ENCODE data around the gene CERCAM.
"Not testable (repeated sequence)": the region's sequence is repeated elsewhere in the genome, so short reads cannot be mapped to it uniquely, and the experiment has no call there.

Gene CERCAM

DNA sequence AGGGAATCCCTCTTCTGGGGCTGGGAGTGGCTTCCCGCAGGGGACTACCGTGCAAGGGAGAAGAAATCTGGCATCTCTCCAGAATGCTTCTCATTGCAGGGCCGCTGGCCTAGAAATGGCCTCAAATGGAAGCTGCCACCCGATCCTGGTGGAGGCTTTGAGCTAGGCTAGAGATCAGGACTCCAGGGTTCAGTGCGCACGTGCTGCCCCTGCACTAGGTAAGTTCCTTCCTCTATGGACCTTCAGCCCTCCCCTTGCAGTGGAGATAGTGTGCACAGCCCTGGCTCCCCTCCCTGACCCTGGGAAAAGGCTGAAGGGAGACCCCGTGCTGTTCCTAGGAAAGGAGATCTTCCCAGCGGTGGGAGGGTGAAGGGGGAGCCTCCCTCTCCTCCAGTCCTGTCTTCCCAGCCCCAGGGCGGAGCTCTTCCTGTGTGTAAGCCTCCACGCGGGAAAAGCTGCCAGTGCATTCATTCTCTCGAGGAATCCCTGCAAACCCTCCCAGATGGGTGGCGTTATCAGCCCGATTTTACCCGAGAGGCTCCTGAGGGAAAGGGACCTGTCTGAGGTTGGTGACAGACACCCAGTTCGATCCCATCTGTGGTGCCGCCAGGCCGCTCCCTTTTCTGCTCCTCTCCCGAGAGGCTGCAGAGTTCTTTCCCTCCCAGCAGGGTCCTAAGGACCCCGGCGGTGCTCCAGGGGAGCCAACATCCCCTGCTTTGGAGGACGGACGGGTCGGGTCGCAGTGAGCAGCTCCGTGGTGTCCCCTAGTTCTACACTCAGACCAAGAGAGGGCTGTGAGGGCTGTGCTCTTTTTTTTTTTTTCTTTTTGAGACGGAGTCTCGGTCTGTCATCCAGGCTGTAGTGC lies 1.4 kb upstream of the CERCAM start:
- DNase-seq (ENCODE audit: low read depth): no peak

GRCh38 chr9:128420060-128420650 lies 502 bp upstream of the CERCAM start:
- peak; percentile 44 for DNase-seq (ENCODE audit: low read depth)

- no peak for DNase-seq (ENCODE audit: low read depth)
Measured at GRCh38 chr9:128421482-128421996, 882 bp downstream of the CERCAM start.

DNA sequence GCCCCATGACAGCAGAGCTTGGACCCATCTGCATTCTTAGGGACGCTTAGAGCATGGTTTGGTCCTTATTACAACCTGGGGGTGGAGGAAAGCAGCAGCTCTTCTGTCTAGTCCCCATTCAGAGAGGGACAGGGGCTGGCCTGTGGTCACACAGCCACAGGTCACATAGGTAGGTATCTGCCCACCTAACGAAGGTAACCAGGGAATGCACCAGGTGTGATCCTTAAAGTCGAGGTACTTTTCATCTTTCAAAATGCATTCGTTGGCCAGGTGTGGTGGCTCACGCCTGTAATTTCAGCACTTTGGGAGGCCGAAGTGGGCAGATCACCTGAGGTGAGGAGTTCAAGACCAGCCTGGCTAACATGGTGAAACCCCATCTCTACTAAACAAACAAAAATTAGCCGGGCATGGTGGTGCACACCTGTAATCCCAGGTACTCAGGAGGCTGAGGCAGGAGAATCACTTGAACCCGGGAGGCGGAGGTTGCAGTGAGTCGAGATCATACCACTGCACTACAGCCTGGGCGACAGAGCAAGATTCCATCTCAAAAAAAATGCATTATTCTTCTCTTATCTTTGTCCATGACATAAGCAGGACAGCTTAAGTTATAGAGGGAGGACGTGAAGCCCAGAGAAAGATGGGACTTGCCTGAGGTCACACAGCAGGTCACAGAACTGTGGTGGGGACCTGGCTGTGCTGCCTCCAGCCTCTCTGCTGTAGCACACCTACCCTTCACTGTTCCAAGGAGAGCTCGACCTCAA lies 1.5 kb downstream of the CERCAM start:
- DNase-seq (ENCODE audit: low read depth): not testable (repeated sequence)

DNA sequence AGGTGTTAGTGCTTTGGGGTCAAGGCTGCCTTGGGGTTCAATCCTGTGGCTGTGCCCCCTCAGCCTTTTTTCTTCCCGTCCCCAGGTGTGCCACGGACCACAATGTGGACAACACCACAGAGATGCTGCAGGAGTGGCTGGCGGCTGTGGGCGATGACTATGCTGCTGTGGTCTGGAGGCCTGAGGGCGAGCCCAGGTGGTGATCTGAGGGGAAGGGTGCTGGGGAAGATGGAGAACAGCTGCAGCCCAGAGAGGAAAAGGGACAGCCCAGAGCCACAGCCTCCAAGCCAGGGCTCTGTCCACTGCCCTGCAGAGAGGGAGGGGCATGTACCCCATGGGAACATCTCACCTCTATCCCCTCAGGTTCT lies 2.1 kb downstream of the CERCAM start:
- no peak for DNase-seq (ENCODE audit: low read depth)

DNA sequence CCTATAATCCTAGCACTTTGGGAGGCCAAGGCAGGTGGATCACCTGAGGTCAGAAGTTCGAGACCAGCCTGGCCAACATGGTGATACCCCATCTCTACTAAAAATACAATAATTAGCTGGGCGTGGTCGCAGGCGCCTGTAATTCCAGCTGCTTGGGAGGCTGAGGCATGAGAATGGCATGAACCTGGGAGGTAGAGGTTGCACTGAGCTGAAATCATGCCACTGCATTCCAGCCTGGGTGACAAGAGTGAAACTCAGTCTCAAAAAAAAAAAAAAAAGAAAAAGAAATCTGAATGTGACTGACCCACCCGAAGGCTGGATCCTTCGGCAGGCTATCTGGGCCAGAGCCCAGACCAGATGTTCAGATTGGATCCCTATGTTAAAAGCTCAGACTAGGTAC lies 2.7 kb downstream of the CERCAM start:
- DNase-seq (ENCODE audit: low read depth): not testable (repeated sequence)

GRCh38 chr9:128424268-128424780 lies 3.7 kb downstream of the CERCAM start:
- no peak for DNase-seq (ENCODE audit: low read depth)

DNA sequence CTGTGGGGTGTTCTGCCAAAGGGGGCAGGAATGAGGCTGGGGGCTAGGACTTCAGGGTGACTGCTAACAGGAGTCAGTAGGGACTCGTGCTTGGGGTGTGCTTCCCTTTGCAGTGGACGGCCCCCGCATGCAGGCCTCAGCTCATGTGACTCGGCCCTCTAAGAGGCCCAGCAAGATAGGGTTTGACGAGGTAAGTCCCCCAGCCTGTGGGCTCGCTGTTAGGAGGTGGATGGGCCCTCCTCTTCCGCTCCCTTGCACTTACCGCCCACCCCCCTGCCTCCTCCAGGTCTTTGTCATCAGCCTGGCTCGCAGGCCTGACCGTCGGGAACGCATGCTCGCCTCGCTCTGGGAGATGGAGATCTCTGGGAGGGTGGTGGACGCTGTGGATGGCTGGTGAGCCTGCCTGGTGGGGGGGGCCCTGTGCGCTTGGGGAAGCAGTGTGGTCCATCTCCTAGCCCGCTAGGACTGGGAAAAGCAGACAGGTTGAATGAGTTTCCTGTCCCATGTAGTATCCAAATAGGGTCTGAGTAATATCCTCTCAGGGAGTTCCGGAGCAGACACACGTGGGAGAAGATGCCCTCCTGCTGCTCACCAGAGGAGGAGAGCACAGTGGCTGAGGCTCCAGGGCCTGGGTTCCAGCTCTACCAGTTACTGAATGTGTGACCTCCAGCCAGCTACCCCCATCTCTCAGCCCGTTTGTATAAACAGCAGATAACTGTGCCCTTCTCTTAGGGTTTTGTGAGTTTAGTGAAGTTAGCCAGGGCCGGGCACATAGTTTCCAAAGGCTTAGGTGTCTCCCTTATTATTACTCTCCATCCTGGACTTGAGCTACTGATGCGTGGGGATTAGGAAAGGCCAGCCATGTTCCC lies 8.2 kb downstream of the CERCAM start:
- DNase-seq (ENCODE audit: low read depth): no peak

DNA sequence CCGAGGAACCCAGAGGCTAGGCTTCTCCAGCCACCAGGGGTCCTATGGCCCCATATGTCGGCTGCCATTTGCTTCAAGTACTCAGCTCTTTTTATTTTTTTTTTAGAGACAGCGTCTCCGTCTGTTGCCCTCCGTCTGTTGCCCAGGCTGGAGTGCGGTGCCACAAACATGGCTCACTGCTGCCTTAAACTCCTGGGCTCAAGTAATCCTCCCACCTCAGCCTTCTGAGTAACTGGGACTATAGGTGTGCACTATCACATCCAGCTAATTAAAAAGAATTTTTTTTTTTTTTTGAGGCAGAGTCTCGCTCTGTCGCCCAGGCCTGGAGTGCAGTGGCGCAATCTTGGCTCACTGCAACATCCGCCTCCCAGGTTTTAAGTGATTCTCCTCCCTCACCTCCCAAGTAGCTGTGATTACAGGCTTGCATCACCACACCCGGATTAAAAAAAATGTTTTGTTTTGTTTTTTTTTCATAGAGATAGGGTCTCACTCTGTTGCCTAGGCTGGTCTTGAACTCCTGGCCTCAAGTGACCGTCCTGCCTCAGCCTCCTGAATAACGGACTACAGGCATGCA lies 8.9 kb downstream of the CERCAM start:
- no peak for DNase-seq (ENCODE audit: low read depth)

- DNase-seq (ENCODE audit: low read depth): no peak
Measured at GRCh38 chr9:128431207-128431606, 10.6 kb downstream of the CERCAM start.

- DNase-seq (ENCODE audit: low read depth): no peak
Measured at GRCh38 chr9:128434340-128434739, 13.7 kb downstream of the CERCAM start.

DNA sequence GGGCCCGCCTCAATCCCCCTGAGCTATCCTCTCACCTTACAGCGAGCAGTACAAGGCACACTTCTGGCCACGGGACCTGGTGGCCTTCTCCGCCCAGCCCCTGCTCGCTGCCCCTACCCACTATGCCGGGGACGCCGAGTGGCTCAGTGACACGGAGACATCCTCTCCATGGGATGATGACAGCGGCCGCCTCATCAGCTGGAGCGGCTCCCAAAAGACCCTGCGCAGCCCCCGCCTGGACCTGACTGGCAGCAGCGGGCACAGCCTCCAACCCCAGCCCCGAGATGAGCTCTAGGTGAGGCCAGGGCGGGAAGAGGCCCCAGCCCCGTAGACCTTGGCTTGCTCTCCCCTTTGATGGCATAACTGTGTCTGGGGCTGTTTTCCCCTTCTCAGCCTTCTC lies 15.0 kb downstream of the CERCAM start:
- no peak for DNase-seq (ENCODE audit: low read depth)

GRCh38 chr9:128438343-128439109 lies 17.9 kb downstream of the CERCAM start:
- DNase-seq (ENCODE audit: low read depth): peak; percentile 79

DNA sequence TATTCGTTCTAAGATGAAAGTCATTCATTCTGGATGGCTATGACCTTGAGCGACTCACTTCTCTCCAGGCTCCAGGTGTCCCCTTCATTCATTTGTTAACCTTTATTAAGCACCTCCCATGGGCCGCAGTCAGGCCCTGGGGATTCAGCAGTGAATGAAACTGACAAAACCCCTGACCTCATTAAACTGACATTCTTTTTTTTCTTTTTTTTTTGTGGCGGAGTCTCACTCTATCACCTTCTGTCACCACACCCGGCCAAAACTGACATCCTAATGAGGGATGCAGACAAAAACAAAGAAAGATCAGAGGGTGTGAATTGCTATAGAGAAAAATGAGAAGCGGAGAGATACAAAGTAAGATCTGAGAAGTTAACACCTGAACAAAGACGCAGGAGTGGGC lies 18.6 kb downstream of the CERCAM start:
- no peak for DNase-seq (ENCODE audit: low read depth)

- DNase-seq (ENCODE audit: low read depth): no peak
Measured at GRCh38 chr9:128442150-128442549, 21.5 kb downstream of the CERCAM start.

DNA sequence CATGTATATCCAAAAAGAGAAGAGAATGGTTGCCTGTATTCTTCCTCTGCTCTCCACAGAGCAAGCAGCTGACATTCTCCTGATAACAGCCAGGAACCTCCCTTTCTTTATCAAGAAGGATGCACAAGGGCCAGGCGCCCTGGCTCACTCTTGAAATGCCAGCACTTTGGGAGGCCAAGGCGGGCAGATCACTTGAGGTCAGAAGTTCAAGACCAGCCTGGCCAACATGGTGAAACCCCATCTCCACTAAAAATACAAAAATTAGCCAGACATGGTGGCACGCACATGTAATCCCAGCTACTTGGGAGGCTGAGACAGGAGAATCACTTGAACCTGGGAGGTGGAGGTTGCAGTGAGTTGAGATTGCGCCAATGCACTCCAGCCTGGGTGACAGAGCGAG lies 25.8 kb downstream of the CERCAM start:
- DNase-seq (ENCODE audit: low read depth): not testable (repeated sequence)

DNA sequence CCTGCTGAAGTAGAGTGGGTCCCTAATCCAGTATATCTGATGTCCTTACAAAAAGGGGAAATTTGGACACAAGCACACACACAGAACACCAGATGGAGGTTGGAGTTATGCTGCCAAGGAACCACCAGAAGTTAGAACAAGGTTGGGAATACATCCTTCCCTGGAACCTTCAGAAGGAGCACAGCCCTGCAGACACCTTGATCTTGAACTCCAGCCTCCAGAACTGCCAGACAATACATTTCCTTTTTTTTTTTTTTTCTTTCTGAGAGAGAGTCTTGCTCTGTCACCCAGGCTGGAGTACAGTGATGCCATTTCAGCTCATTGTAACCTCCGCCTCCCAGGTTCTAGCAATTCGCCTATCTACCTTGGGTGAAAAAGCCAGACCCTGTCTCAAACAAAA lies 28.1 kb downstream of the CERCAM start:
- no peak for DNase-seq (ENCODE audit: low read depth)

DNA sequence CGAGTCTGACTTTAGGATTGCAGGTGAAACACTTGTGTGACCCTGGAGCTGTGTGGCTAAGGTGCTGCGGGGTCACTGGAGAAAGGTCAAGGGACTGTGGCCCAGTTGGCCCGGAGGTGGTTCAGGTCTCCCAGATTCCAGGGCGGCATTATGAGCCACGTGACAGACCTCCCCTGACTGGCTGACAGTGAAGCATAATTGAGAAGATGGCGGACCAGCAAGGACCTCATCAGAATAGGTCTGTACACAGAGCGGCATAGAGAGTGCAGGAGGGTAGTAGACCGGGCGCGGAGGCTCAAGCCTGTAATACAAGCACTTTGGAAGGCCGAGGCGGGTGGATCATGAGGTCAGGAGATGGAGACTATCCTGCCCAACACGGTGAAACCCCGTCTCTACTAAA lies 34.3 kb downstream of the CERCAM start:
- DNase-seq (ENCODE audit: low read depth): no peak

DNA sequence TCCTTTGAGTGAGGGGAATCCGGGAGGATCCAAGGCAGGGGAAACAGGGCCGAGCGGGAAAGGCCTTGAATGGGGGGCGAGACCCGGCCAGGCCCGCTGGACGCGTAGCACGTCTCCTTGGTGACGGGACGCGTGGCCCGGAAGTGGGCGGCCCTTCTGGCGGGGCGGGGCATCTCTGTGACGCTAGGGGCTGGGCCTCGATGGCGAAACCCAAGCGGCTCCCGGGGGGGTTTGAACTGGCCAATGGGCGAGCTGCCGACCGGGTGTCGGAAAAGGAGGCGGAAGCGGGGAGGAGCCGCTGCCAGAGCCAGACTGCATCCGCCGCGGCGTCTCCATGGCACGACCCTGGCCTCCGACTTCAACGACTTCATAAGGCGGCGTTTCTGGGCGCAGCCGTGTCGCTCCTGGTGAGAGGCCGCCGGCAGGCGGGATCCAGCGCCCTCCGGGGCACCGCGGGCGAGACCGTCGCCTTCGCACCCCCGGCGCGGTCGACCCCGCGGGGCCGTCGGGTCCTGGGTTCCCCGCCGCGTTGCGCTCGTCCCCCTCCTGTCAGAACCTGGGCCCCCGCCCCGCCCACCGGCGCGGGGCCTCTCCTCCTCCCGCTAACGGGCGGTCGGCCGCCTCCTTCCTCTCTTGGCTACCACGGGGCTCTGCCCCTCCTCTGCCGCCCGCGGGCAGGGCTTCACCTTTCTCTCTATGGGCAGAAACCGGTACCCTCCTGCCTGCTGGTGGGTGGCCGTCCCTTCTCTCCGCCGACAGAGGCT lies 35.4 kb downstream of the CERCAM start, which contains the start of gene ODF2:
TSS of gene ODF2 (plus strand) at position 158 of the 764 bp plus-strand sequence. CDS start at position 244, 86 bp downstream.
- DNase-seq (ENCODE audit: low read depth): peak; percentile 98
